C4-2B (cell line): ENCODE data around the gene CDH18.

Experiments used
- ZFX ChIP-seq: fragments of 450-650 bp; IDR thresholded peaks from 2 replicates; pipeline ENCODE4 v1.6.1; 2017
- TF ChIP-seq, protein P1 (sequence below): fragments of 450-650 bp; conservative IDR thresholded peaks from 2 replicates; pipeline ENCODE4 v1.5.1; 2017; ENCODE audit warnings: mild to moderate bottlenecking

DNA sequence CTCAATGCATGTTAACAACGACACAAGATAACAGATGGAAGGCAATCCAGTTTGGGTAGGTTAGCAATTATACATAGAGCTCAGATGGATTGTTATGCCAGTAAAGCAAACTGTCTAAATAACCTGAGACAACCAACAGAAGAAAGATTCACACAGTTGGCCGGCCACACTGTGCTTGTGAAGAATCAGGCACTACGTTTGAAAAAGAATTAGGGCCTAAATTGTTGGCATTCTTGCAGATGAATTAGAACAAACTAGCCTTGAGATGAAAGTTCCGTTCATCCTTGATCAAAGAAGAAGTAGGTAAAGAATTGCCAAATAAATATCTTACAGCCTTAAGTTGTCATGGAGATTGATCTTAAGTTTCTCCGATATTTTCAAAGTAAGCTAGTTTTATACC lies 210.6 kb downstream of the CDH18 start:
- TF ChIP-seq, protein P1, sequence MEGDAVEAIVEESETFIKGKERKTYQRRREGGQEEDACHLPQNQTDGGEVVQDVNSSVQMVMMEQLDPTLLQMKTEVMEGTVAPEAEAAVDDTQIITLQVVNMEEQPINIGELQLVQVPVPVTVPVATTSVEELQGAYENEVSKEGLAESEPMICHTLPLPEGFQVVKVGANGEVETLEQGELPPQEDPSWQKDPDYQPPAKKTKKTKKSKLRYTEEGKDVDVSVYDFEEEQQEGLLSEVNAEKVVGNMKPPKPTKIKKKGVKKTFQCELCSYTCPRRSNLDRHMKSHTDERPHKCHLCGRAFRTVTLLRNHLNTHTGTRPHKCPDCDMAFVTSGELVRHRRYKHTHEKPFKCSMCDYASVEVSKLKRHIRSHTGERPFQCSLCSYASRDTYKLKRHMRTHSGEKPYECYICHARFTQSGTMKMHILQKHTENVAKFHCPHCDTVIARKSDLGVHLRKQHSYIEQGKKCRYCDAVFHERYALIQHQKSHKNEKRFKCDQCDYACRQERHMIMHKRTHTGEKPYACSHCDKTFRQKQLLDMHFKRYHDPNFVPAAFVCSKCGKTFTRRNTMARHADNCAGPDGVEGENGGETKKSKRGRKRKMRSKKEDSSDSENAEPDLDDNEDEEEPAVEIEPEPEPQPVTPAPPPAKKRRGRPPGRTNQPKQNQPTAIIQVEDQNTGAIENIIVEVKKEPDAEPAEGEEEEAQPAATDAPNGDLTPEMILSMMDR = no peak
- TF ChIP-seq ZFX = no peak
